ENCODE measurements around the gene SOWAHC.
A peak's percentile ranks its signal among the peaks of the same experiment; 100 is the strongest.
"Not testable (repeated sequence)": the region's sequence is repeated elsewhere in the genome, so short reads cannot be mapped to it uniquely, and the experiment has no call there.

SOWAHC gene, protein sequence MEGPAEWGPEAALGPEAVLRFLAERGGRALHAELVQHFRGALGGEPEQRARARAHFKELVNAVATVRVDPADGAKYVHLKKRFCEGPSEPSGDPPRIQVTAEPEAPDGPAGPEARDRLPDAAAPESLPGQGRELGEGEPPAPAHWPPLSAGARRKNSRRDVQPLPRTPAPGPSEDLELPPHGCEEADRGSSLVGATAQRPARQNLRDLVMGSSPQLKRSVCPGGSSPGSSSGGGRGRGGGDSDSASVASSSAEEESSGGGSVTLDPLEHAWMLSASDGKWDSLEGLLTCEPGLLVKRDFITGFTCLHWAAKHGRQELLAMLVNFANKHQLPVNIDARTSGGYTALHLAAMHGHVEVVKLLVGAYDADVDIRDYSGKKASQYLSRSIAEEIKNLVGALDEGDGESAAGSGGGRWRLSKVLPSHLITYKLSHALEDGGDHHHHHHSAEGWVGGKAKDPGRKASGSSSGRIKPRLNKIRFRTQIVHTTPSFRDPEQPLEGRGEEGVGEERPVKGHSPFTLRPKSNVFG

DNA sequence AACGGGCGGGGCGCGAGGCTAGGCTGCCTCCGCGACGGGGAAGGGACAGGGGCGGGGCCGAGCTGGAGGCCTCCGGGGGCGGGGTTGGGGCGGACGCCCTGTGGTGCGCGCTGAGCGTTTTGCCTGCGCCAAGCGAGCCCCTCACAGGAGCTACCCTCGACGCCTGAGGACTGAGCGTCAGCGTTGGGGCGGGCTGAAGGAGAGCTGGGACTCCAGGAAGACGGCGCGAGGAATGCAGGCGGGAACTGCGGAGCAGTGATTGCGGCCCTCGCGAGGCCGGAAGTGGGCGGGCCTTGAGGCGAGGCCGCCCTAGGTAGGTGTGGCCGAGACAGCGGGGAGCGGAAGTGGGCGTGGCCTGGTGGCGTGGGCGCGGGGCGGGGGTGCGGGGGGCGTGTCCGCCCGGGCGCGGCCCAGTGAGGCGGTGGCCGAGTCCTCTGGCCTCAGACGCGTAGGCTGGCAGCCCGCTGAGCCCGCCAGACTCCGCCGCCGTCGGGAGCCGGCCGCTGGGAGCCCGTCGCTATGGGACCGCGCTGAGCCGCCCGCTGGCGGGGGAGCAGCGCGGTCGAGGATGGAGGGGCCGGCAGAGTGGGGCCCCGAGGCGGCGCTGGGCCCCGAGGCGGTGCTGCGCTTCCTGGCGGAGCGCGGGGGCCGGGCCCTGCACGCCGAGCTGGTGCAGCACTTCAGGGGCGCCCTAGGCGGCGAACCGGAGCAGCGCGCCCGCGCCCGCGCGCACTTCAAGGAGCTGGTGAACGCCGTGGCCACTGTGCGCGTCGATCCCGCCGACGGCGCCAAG, at the start of gene SOWAHC, which contains the start of gene SEPTIN10:
TSS of gene SOWAHC (plus strand) at position 443 of the 793 bp plus-strand sequence. CDS start at position 569, 126 bp downstream.
TSS of gene SEPTIN10 (minus strand) at position 45 of the 793 bp plus-strand sequence. CDS start 139 bp downstream, outside the sequence.
- peak; percentile 59 for DNase-seq (ENCODE audit: low read depth)

GRCh38 chr2:109575373-109575772, 38.8 kb upstream of the SOWAHC start:
- no peak for DNase-seq (ENCODE audit: low read depth)

DNA sequence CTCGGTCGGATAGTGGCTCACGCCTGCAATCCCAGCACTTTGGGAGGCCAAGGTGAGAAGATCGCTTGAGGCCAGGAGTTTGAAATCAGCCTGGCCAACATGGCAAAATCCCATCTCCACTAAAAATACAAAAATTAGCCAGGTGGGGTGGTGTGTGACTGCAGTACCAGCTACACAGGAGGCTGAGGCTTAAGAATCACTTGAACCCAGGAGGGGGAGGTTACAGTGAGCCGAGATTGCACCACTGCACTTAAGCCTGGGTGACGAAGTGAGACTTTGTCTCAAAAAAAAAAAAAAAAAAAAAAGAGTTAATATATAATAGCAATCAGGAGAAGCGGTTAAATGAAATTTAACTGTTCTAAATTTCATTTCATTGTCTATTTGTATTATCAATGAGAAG, 36.5 kb upstream of the SOWAHC start:
- not testable (repeated sequence) for DNase-seq (ENCODE audit: low read depth)

GRCh38 chr2:109582928-109583895, 31.0 kb upstream of the SOWAHC start:
- DNase-seq (ENCODE audit: low read depth), result no peak

DNA sequence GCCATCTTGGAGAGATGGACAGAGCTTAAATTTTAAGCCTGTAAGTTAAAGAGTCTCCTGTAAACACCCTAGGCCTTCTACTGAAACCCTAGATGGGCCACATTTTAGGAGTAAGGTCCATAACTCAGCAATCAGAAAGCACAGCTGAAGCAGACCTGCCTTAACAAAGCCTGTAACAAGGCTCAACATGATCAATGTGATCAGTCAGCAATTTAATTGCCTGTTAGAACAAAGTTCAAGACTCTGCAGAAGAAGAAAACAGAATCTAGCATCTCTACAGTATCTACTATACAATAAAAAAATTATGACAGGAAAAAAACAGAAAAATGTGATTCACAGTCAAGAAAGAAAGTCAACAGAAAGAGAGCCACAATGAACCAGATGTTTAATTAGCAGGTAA, 27.5 kb upstream of the SOWAHC start:
- DNase-seq (ENCODE audit: low read depth), result no peak

DNA sequence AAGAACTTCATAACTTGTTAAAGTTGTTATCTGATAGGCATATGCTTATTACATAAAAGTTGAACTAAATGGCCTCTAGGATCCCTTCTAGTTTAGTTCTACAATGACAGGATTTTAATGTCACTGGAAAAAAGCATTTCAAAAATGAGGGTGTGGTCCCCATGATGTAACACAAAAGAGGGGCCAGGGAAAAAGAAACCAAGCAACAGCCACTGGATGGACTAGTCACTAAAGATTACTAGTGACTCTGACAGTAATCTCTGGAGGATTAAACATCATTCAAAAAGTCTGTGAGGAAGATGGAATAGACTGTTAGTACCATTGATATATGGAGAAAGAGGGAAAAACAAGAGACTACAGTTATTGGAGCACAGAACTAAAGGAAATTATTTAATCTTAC, 23.0 kb upstream of the SOWAHC start:
- no peak for DNase-seq (ENCODE audit: low read depth)

DNA sequence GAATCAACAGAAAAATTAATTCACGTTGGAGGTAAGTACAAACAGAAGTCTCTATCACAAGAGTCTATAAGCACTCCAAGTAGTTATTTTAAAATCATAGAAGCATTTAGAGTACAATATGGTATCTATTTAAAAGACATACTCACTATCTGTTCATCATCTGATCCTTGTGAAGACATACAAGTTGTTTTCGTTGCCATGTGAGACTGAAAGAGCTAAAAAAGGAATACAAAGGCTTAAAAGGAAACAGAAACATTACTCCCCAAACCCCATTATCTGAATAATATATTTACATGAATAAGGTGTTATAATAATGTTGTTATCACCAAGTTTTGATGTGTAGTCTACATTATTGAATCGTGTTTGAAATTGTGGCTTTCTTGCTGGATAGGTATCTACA, 21.3 kb upstream of the SOWAHC start:
- no peak for DNase-seq (ENCODE audit: low read depth)

DNA sequence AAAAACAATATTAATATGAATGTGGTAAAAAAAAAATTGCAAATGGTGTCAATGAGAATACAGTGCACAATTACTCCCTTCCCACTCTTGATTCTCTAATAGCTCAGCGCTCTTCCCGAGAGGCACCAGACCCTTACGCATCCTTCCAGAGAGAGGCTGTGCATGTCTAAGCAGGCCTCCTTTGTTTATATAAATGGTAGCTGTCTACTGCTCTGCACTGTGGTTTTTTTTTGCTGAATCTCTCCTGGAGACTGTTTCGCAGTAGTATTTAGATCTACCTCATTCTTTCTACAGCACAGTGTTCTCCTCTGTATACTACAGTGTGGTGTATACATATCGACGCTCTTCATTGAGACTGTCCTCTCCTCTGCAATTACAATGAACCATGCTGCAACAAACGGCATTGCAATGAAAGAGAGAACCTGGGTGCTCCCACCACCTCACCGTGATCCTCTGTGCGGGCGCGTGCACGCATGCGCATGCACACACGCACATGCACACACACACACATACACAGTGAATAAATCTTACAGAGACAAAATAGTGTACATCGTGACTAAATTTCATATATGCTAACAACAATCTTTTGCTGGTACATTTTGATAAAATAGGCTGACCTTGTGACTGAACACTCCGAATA, 19.8 kb upstream of the SOWAHC start:
- no peak for DNase-seq (ENCODE audit: low read depth)

GRCh38 chr2:109595644-109596043, 18.5 kb upstream of the SOWAHC start:
- DNase-seq (ENCODE audit: low read depth), result no peak

- no peak for DNase-seq (ENCODE audit: low read depth)
These were observed 16.9 kb upstream of the SOWAHC start for GRCh38 chr2:109597283-109597682.

GRCh38 chr2:109601783-109602182, 12.4 kb upstream of the SOWAHC start:
- no peak for DNase-seq (ENCODE audit: low read depth)

- DNase-seq (ENCODE audit: low read depth), result no peak
These were observed 11.5 kb upstream of the SOWAHC start for GRCh38 chr2:109602617-109603188.

DNA sequence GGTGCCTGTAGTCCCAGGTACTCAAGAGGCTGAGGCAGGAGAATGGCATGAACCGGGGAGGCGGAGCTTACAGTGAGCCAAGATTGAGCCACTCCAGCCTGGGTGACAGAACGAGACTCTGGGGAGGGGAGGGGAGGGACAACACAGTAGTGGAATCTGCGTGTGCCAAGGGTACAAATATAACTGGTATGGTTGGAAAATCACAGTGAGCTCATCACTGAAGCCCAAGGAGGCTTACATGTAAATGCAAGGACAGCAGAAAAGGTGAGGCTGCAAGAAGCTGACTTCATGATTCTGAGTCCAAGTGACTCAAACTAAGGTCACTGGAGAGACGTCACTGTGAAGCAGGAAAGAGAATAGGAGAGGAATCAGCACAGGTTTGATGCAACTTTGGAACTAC, 9.6 kb upstream of the SOWAHC start:
- no peak for DNase-seq (ENCODE audit: low read depth)

- no peak for DNase-seq (ENCODE audit: low read depth)
These were observed 6.4 kb upstream of the SOWAHC start for GRCh38 chr2:109607766-109608165.

DNA sequence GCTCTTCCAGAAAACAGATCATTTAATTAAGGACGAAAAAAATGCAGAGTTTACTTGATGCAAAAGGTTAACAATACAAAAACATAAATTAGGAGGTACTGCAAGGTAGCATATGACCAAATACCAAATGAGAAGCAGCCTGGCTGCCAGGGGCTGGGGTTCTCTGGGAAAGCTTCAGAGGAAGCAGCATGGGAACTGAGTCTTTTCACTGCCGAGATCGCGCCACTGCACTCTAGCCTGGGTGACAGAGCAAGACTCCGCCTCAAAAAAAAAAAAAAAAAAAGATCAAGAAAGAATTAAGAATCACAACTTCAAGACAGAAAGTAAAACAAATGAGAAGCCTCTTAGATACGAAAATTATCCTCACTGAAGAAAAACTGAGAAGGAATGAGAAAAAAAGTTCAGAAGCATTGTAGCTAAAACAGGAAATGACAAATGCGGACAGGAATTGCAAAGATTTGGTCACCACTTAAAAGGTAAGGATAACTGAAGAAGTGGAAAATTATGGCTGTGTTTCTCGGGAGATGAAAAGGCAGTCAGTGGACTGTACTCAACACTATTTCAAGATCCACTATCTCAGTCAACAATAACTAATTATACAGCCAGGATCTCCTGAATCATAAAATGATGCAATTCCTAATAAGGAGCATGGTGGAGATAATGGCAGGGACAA, 4.7 kb upstream of the SOWAHC start:
- no peak for DNase-seq (ENCODE audit: low read depth)

DNA sequence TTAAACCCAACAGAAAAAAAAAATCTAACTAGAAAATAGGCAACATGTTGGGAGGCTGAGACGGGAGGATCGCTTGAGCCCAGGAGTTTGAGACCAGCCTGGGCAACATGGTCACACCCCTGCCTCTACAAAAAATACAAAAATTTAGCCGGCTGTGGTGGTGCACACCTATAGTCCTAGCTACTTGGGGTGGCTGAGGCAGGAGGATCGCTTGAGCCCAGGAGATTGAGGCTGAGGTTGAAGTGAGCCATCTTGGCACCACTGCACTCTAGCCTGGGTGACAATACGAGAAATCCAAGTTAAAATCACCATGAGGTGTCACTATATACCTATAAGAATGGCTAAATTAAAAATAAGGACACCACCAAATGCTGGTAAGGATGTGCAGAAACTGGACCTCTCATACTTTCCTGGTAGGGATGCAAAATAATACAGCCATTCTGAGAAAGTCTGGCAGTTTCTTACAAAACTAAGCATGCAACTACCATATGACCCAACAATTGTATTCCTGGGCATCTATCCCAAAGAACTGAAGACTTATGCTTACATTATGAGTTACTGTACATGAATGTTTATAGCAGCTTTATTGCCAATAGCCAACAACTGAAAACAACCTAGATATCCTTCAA, 2.6 kb upstream of the SOWAHC start:
- DNase-seq (ENCODE audit: low read depth), result no peak

DNA sequence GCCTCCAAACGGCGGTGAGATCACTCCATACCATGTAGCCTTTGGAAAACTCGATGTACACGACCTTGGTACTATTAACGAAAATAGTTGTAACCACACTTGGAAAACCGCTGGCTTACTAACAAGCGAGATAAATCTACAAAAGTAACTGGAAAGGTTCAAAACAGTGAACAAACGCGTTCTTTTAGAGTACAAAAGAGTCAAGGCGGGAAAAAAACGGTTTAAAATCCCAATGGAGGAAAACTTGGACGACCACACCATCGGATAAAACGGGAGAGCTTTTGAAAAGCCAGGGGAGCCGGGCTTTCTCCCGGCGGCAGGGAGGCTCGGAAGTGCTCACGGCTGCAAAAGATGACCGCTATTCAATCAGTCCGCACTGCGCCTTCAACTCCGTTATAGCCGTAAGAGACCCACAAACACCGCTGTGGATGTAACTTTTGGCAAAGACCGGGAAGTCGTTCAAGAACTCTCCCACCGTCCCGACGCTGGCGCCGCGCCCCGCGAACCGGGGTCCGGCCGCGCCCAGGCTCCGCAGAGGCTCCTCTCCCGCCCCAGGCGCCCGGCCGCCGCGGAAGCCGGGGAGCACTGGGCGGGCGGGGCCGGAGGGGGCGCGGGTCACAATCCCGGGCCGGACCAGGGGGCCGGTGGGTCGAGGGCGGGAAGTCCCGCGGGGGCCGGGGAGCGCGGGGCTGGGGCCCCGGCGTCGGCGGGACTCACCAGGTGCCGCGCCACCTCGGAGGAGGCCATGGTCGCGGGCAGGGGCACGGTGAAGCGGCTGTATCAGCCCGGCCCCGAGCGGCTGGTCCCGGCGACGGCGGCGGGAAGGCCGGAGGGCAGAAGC, 863 bp upstream of the SOWAHC start:
- DNase-seq (ENCODE audit: low read depth), result no peak

DNA sequence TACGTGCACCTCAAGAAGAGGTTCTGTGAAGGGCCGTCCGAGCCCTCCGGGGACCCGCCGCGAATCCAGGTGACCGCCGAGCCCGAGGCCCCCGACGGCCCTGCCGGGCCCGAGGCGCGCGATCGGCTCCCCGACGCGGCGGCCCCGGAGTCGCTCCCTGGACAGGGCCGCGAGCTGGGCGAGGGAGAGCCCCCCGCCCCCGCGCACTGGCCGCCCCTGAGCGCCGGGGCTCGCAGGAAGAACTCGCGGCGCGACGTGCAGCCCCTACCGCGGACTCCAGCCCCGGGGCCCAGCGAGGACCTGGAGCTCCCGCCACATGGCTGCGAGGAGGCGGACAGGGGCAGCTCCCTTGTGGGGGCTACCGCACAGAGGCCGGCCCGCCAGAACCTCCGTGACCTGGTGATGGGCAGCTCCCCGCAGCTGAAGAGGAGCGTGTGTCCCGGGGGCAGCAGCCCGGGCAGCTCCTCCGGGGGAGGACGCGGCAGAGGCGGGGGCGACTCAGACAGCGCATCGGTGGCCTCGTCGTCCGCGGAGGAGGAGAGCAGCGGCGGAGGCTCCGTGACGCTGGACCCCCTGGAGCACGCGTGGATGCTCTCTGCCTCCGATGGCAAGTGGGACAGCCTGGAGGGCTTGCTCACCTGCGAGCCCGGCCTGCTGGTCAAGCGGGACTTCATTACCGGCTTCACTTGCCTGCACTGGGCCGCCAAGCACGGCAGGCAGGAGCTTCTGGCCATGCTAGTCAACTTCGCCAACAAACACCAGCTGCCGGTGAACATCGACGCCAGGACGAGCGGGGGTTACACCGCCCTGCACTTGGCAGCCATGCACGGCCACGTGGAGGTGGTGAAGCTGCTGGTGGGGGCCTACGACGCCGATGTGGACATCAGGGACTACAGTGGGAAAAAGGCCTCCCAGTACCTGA, 812 bp downstream of the SOWAHC start:
- no peak for DNase-seq (ENCODE audit: low read depth)

Data from activated T-helper 9 cell treated with anti-CD3 and anti-CD28 coated beads, Interleukin-2, amount 50 U/mL, for 16 hours (primary cell).